IPS-15b (cell line): ENCODE measurements around the gene ELL2.

Experiments used
- H3K27me3 ChIP-seq: one replicate; pipeline ENCODE4 v1.6.1; 2013; ENCODE audit warnings: low read length; ENCODE audit not compliant: control insufficient read depth, insufficient read depth
- H3K36me3 ChIP-seq: one replicate; pipeline ENCODE4 v1.6.1; 2013; ENCODE audit warnings: low read length; ENCODE audit not compliant: control insufficient read depth, insufficient read depth
- H3K4me1 ChIP-seq: one replicate; pipeline ENCODE4 v1.6.1; 2013; ENCODE audit warnings: mild to moderate bottlenecking, low read length; ENCODE audit not compliant: control insufficient read depth, insufficient read depth
- H3K4me3 ChIP-seq: one replicate; pipeline ENCODE4 v1.5.1; 2013; ENCODE audit warnings: low read depth, low read length
- H3K9ac ChIP-seq: one replicate; pipeline ENCODE4 v1.6.1; 2013; ENCODE audit warnings: low read depth, mild to moderate bottlenecking, low read length
- H3K9me3 ChIP-seq: one replicate; pipeline ENCODE4 v1.6.1; 2013; ENCODE audit warnings: mild to moderate bottlenecking, low read length; ENCODE audit not compliant: control insufficient read depth, insufficient read depth

The ELL2 gene

GRCh38 chr5:95993776-95994175, 32.1 kb upstream of the ELL2 start:
- no peak overlapping the region for H3K4me3 ChIP-seq
- H3K4me1 ChIP-seq: no peaks in the 10 kb centered on the region
- no peaks in the 10 kb centered on the region for H3K27me3 ChIP-seq
- no peak overlapping the region for H3K9ac ChIP-seq
- no peaks in the 10 kb centered on the region for H3K9me3 ChIP-seq
- no peaks in the 10 kb centered on the region for H3K36me3 ChIP-seq

GRCh38 chr5:95993266-95993665, 31.6 kb upstream of the ELL2 start:
- H3K27me3 ChIP-seq: no peaks in the 10 kb centered on the region

GRCh38 chr5:95989283-95990048, 27.8 kb upstream of the ELL2 start:
- Histone ChIP-seq H3K4me3 (no peak overlapping the region), H3K27me3 (no peaks in the 10 kb centered on the region), H3K36me3 (no peaks in the 10 kb centered on the region), H3K9ac (no peak overlapping the region), H3K9me3 (no peaks in the 10 kb centered on the region), H3K4me1 (no peaks in the 10 kb centered on the region)

More at GRCh38 chr5:95993266-95993665, 31.6 kb upstream of the ELL2 start:
- no peaks in the 10 kb centered on the region for H3K36me3 ChIP-seq
- H3K4me3 ChIP-seq: no peak overlapping the region
- no peaks in the 10 kb centered on the region for H3K9me3 ChIP-seq
- H3K4me1 ChIP-seq: no peaks in the 10 kb centered on the region
- H3K9ac ChIP-seq: no peak overlapping the region

GRCh38 chr5:95988877-95989276, 27.2 kb upstream of the ELL2 start:
- H3K27me3 ChIP-seq: no peaks in the 10 kb centered on the region
- no peaks in the 10 kb centered on the region for H3K4me1 ChIP-seq
- H3K36me3 ChIP-seq: no peaks in the 10 kb centered on the region
- H3K9ac ChIP-seq: no peak overlapping the region
- H3K4me3 ChIP-seq: no peak overlapping the region
- H3K9me3 ChIP-seq: no peaks in the 10 kb centered on the region

GRCh38 chr5:95988094-95988493, 26.4 kb upstream of the ELL2 start:
- H3K27me3 ChIP-seq: no peaks in the 10 kb centered on the region
- no peaks in the 10 kb centered on the region for H3K36me3 ChIP-seq
- no peaks in the 10 kb centered on the region for H3K4me1 ChIP-seq
- no peak overlapping the region for H3K4me3 ChIP-seq
- H3K9me3 ChIP-seq: no peaks in the 10 kb centered on the region
- no peak overlapping the region for H3K9ac ChIP-seq

- Histone ChIP-seq H3K36me3 (no peaks in the 10 kb centered on the region), H3K4me1 (no peaks in the 10 kb centered on the region), H3K9me3 (no peaks in the 10 kb centered on the region), H3K27me3 (no peaks in the 10 kb centered on the region), H3K4me3 (no peak overlapping the region), H3K9ac (no peak overlapping the region)
These were observed 25.4 kb upstream of the ELL2 start for GRCh38 chr5:95986937-95987520.

GRCh38 chr5:95986001-95986400, 24.4 kb upstream of the ELL2 start:
- Histone ChIP-seq H3K27me3 (no peaks in the 10 kb centered on the region), H3K36me3 (no peaks in the 10 kb centered on the region), H3K9ac (no peak overlapping the region), H3K9me3 (no peaks in the 10 kb centered on the region), H3K4me3 (no peak overlapping the region), H3K4me1 (no peaks in the 10 kb centered on the region)

GRCh38 chr5:95985249-95985648, 23.6 kb upstream of the ELL2 start:
- H3K27me3 ChIP-seq: no peaks in the 10 kb centered on the region
- no peaks in the 10 kb centered on the region for H3K4me1 ChIP-seq
- no peak overlapping the region for H3K4me3 ChIP-seq
- H3K36me3 ChIP-seq: no peaks in the 10 kb centered on the region
- H3K9me3 ChIP-seq: no peaks in the 10 kb centered on the region
- H3K9ac ChIP-seq: no peak overlapping the region

- Histone ChIP-seq H3K9me3 (no peaks in the 10 kb centered on the region), H3K27me3 (no peaks in the 10 kb centered on the region), H3K36me3 (no peaks in the 10 kb centered on the region), H3K9ac (no peak overlapping the region), H3K4me3 (no peak overlapping the region), H3K4me1 (no peaks in the 10 kb centered on the region)
These were observed 22.8 kb upstream of the ELL2 start for GRCh38 chr5:95984287-95984938.

GRCh38 chr5:95983509-95983908, 21.9 kb upstream of the ELL2 start:
- H3K9me3 ChIP-seq: no peaks in the 10 kb centered on the region
- H3K4me1 ChIP-seq: no peaks in the 10 kb centered on the region
- no peaks in the 10 kb centered on the region for H3K27me3 ChIP-seq
- no peak overlapping the region for H3K4me3 ChIP-seq
- H3K9ac ChIP-seq: no peak overlapping the region
- no peaks in the 10 kb centered on the region for H3K36me3 ChIP-seq

- no peaks in the 10 kb centered on the region for H3K4me1 ChIP-seq
- H3K9me3 ChIP-seq: no peaks in the 10 kb centered on the region
- H3K4me3 ChIP-seq: no peak overlapping the region
- H3K27me3 ChIP-seq: no peaks in the 10 kb centered on the region
- no peak overlapping the region for H3K9ac ChIP-seq
- no peaks in the 10 kb centered on the region for H3K36me3 ChIP-seq
These were observed 21.4 kb upstream of the ELL2 start for GRCh38 chr5:95983080-95983479.

- Histone ChIP-seq H3K4me3 (no peak overlapping the region), H3K9me3 (no peaks in the 10 kb centered on the region), H3K9ac (no peak overlapping the region), H3K36me3 (no peaks in the 10 kb centered on the region), H3K27me3 (no peaks in the 10 kb centered on the region), H3K4me1 (no peaks in the 10 kb centered on the region)
These were observed 15.0 kb upstream of the ELL2 start for GRCh38 chr5:95976606-95977005.
